Endothelial cell of umbilical vein (primary cell): ENCODE data around the gene LPP. TPM values are rescaled to one million over a fixed set of nuclear protein-coding genes. Genes with fewer than 3 reads are reported as not detected.

ENCODE experiments used
- BruUV-seq: library from RNA; stranded (reverse); fragments of 400-500 nt; replicated peaks from 2 replicates; lab custom pipeline; 2021; lab: Mats Ljungman, UMichigan
- CTCF ChIA-PET: fragments of 300-600, 350-600 bp; sonication (Branson Sonifier 250); formaldehyde crosslinking; loops from one replicate; lab custom pipeline; 2021; ENCODE audit warnings: antibody characterized with exemption, inconsistent platforms; lab: Charles Lee
- POLR2A ChIA-PET: fragments of 300-600, 350-600 bp; sonication (Branson Sonifier 250); formaldehyde crosslinking; loops from one replicate; lab custom pipeline; 2021; ENCODE audit warnings: antibody characterized with exemption, inconsistent platforms; lab: Charles Lee
- DNase-seq: peaks from one replicate; pipeline ENCODE4 v3.0.0-alpha.2; 2011; ENCODE audit warnings: low read depth, low spot score
- FAIRE-seq: peaks from 2 replicates; lab custom pipeline; 2011; peaks lifted over from hg19 to GRCh38; lab: Jason Lieb, UNC
- H2AFZ ChIP-seq: 2 replicates; pipeline ENCODE4 v1.6.0; 2012; ENCODE audit warnings: low read depth, low read length, control low read depth, inconsistent platforms
- H3K27ac ChIP-seq: 2 replicates; pipeline ENCODE4 v1.5.1; 2011; ENCODE audit warnings: low read depth, mild to moderate bottlenecking, control low read depth, low read length, moderate library complexity; ENCODE audit not compliant: insufficient read depth
- H3K27me3 ChIP-seq, 2 experiments: 2 replicates each; pipeline versions ENCODE4 v1.6.0 to v1.6.1; 2011; ENCODE audit warnings: low read length in 2 of 2, mixed read lengths in 1 of 2; ENCODE audit not compliant: control insufficient read depth in 2 of 2, insufficient read depth in 2 of 2
- H3K36me3 ChIP-seq, 2 experiments: 2 replicates in 1 of 2; 3 replicates in 1 of 2; pipeline ENCODE4 v1.5.1; 2011; ENCODE audit warnings: low read length in 2 of 2, mild to moderate bottlenecking in 1 of 2, moderate library complexity in 1 of 2; ENCODE audit not compliant: control insufficient read depth in 2 of 2, insufficient read depth in 2 of 2; ENCODE audit errors: extremely low read depth in 1 of 2
- H3K4me1 ChIP-seq: 3 replicates; pipeline ENCODE4 v1.5.1; 2011; ENCODE audit warnings: mild to moderate bottlenecking, low read length; ENCODE audit not compliant: control insufficient read depth, insufficient read depth; ENCODE audit errors: extremely low read depth
- H3K4me2 ChIP-seq: 2 replicates; pipeline ENCODE4 v1.6.1; 2011; ENCODE audit warnings: low read length, control low read depth, mixed read lengths; ENCODE audit not compliant: insufficient read depth
- H3K4me3 ChIP-seq, 3 experiments: fragments of 200-600 bp in 1 of 3; sonication (generic), shearing (Covaris generic) in 1 of 3; replicated peaks in 1 of 3; 2 replicates each; pipeline ENCODE4 v1.5.1; 2011 to 2016; ENCODE audit warnings: control low read depth in 3 of 3, low read length in 3 of 3, mild to moderate bottlenecking in 2 of 3, inconsistent platforms in 1 of 3, low read depth in 1 of 3, moderate library complexity in 1 of 3; ENCODE audit not compliant: insufficient read depth in 1 of 3
- H3K79me2 ChIP-seq: 2 replicates; pipeline ENCODE4 v1.6.0; 2012; ENCODE audit warnings: low read length, inconsistent platforms; ENCODE audit not compliant: control insufficient read depth, insufficient read depth
- H3K9ac ChIP-seq: replicated peaks from 2 replicates; pipeline ENCODE3; 2011; ENCODE audit warnings: low read length, control low read depth; ENCODE audit not compliant: insufficient read depth; ENCODE audit errors: extremely low read depth
- H3K9me1 ChIP-seq: replicated peaks from 3 replicates; pipeline ENCODE4 v1.6.0; 2011; ENCODE audit warnings: mild to moderate bottlenecking, low read length; ENCODE audit not compliant: control insufficient read depth, insufficient read depth; ENCODE audit errors: extremely low read depth
- H3K9me3 ChIP-seq: replicated peaks from 2 replicates; pipeline ENCODE4 v1.5.1; 2012; ENCODE audit warnings: low read length, inconsistent platforms; ENCODE audit not compliant: control insufficient read depth, insufficient read depth
- H4K20me1 ChIP-seq: replicated peaks from 2 replicates; pipeline ENCODE3; 2011; ENCODE audit warnings: mild to moderate bottlenecking, low read length; ENCODE audit not compliant: control insufficient read depth, insufficient read depth; ENCODE audit errors: extremely low read depth
- EZH2 ChIP-seq: IDR thresholded peaks from 2 replicates; pipeline ENCODE4 v1.6.1; 2012; ENCODE audit warnings: borderline replicate concordance, low read depth, mild to moderate bottlenecking, moderate library complexity, low read length, inconsistent platforms; ENCODE audit not compliant: severe bottlenecking
- FOS ChIP-seq: IDR thresholded peaks from 2 replicates; pipeline ENCODE4 v1.6.1; 2011; ENCODE audit warnings: mild to moderate bottlenecking, low read length, moderate library complexity, borderline replicate concordance; ENCODE audit not compliant: insufficient read depth
- GATA2 ChIP-seq: IDR thresholded peaks from 2 replicates; pipeline ENCODE4 v1.7.0; 2011; ENCODE audit warnings: low read depth, mild to moderate bottlenecking, moderate library complexity, mixed read lengths, low read length; ENCODE audit not compliant: insufficient read length, insufficient read depth
- JUN ChIP-seq: IDR thresholded peaks from 2 replicates; pipeline ENCODE4 v1.6.1; 2011; ENCODE audit warnings: borderline replicate concordance, low read depth; ENCODE audit not compliant: insufficient read length, insufficient read depth
- MAX ChIP-seq: IDR thresholded peaks from 2 replicates; pipeline ENCODE4 v1.6.1; 2011; ENCODE audit not compliant: insufficient read depth, insufficient read length
- MYC ChIP-seq: IDR thresholded peaks from one replicate; pipeline ENCODE4 v1.6.1; 2011; ENCODE audit warnings: mild to moderate bottlenecking, low read depth, low read length
- POLR2AphosphoS5 ChIP-seq: IDR thresholded peaks from 2 replicates; pipeline ENCODE4 v1.6.1; 2012; ENCODE audit warnings: low read depth, mild to moderate bottlenecking, control low read depth, low read length, moderate library complexity; ENCODE audit not compliant: insufficient read depth
- dilution Hi-C: fragments of 300-500 bp; cut with MboI; formaldehyde crosslinking; loops from one replicate; pipeline ENCODE4 v1.15.0; 2019; ENCODE audit warnings: low sequenced_read_pairs; ENCODE audit not compliant: extremely low pct_ligation_motif_present
- intact Hi-C: fragments of 100-400 bp; cut with micrococcal nuclease; formaldehyde crosslinking; loops from one replicate; pipeline ENCODE4 v1.10.0; 2022
- polyA plus RNA-seq, 4 experiments: library from polyadenylated mRNA; depleted of rRNA in 3 of 4; stranded (reverse) in 3 of 4; unstranded in 1 of 4; fragments of >200 nt; gene quantifications; 2 replicates each; pipeline versions ENCODE4 v1.2.1 to v1.2.3, GENCODE V29; 2011 to 2012; ENCODE audit warnings: missing spikeins in 1 of 4
- total RNA-seq: library from RNA; stranded (reverse); gene quantifications from 2 replicates; pipeline ENCODE4 v1.2.3, GENCODE V29; 2021
- TF ChIP-seq, protein P1 (sequence below), 2 donors: IDR thresholded peaks; 1 replicate in 1 of 2; 2 replicates in 1 of 2; pipeline ENCODE4 v1.5.1; 2011; ENCODE audit warnings: low read length in 2 of 2, mild to moderate bottlenecking in 2 of 2, moderate library complexity in 2 of 2, control low read depth in 1 of 2, inconsistent platforms in 1 of 2, low read depth in 1 of 2; ENCODE audit not compliant: insufficient read depth in 1 of 2; ENCODE audit errors: extremely low read depth in 1 of 2

LPP gene
- total and polyA plus RNA-seq, 2 donors (not counting 3 experiments of a cell fraction or from before 2014, with no cell fraction given): 16.9 to 153 TPM

DNA sequence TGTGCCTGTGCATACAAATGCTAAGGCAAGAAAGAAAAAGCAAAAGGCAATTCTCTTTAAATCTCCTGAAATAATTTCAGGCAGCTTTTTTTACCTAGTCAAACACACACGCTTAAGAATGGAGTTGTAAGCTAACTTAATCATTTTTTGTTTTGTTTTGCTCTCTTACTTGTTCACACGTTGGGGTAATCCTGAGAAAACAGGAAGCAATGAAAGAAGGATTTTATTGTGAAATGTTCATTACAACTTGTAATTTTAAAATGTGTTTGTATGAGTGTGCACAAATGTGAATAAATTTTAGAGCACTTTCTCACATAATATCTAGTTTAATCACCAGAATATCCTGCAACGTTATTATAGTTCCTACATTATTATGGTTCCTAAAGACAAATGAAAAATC lies 263.8 kb downstream of the LPP start:
- FAIRE-seq: no peak

More for the DNA sequence above, 263.8 kb downstream of the LPP start:
- Histone ChIP-seq H3K36me3 (no peaks in the 10 kb centered on the region), H3K9ac (no peak overlapping the region), H3K27ac (no peak overlapping the region), H4K20me1 (no peaks in the 10 kb centered on the region), H2AFZ (no peak overlapping the region), H3K4me1 (peaks cover 11% of the 10 kb centered on the region), H3K9me3 (no peaks in the 10 kb centered on the region), H3K4me2 (no peak overlapping the region), H3K9me1 (no peaks in the 10 kb centered on the region), H3K79me2 (peaks cover 4% of the 10 kb centered on the region), H3K4me3 (no peak overlapping the region), H3K27me3 (no peaks in the 10 kb centered on the region)
- POLR2A ChIA-PET: no interaction called here
- no TSS peak for BruUV-seq
- DNase-seq: no peak
- dilution Hi-C loops: no loop called here
- TF ChIP-seq GATA2: no peak
- no peak for TF ChIP-seq JUN
- TF ChIP-seq, protein P1, sequence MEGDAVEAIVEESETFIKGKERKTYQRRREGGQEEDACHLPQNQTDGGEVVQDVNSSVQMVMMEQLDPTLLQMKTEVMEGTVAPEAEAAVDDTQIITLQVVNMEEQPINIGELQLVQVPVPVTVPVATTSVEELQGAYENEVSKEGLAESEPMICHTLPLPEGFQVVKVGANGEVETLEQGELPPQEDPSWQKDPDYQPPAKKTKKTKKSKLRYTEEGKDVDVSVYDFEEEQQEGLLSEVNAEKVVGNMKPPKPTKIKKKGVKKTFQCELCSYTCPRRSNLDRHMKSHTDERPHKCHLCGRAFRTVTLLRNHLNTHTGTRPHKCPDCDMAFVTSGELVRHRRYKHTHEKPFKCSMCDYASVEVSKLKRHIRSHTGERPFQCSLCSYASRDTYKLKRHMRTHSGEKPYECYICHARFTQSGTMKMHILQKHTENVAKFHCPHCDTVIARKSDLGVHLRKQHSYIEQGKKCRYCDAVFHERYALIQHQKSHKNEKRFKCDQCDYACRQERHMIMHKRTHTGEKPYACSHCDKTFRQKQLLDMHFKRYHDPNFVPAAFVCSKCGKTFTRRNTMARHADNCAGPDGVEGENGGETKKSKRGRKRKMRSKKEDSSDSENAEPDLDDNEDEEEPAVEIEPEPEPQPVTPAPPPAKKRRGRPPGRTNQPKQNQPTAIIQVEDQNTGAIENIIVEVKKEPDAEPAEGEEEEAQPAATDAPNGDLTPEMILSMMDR (IDR thresholded peaks at IDR 0.05; ENCODE audit: extremely low read depth in 1 of 2, insufficient read depth in 1 of 2, low read depth in 1 of 2, low read length in 2 of 2): no peak
- TF ChIP-seq EZH2: no peak
- TF ChIP-seq POLR2AphosphoS5: no peak
- no peak for TF ChIP-seq MYC
- TF ChIP-seq MAX: no peak
- no peak for TF ChIP-seq FOS
- intact Hi-C loops: no loop called here
- CTCF ChIA-PET: no interaction called here
